ENCODE measurements around the gene NRG3.

DNA sequence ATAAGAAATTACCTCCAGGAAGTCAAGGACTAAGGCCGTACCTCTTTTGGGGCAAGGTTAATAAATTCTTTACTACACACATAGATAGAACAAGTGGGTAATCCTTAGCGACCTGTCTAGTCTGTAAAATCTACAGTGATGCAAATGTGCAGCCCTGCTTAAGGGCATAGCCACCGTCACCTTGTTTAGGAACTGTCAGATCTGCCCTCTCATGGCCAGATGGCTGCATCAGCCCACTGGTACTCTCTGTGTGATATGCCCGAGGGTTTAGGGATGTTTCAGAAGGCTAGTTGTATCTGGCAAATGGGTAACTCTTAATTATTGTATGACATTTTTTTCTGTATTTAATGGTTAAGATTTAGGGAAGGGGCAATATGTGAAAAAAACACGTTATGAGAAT lies 74.3 kb downstream of the NRG3 start:
- TF ChIP-seq ZNF274 (IDR thresholded peaks at IDR 0.05; ENCODE audit: low read depth, low read length) (no peak), SUZ12 (IDR thresholded peaks at IDR 0.05; ENCODE audit: extremely low read depth, insufficient read depth, insufficient read length) (no peak)

Data from NT2/D1 (cell line).